KMS-11 (cell line): ENCODE results near the gene POLE3.
"Not testable (repeated sequence)": the region's sequence is repeated elsewhere in the genome, so short reads cannot be mapped to it uniquely, and the experiment has no call there.

Source experiments
- H2AFZ ChIP-seq: fragments of 200-600 bp; sonication (generic); 2 replicates; pipeline ENCODE4 v1.6.1; 2016; ENCODE audit warnings: antibody characterized with exemption, mixed run types, low read depth
- H3K27ac ChIP-seq: fragments of 200-600 bp; sonication (generic); 2 replicates; pipeline ENCODE4 v1.6.1; 2016; ENCODE audit warnings: mild to moderate bottlenecking, mixed run types
- H3K27me3 ChIP-seq: fragments of 200-600 bp; sonication (generic); 2 replicates; pipeline ENCODE4 v1.6.1; 2017; ENCODE audit warnings: mild to moderate bottlenecking, low read depth, mixed run types, moderate library complexity; ENCODE audit not compliant: insufficient read depth
- H3K36me3 ChIP-seq: fragments of 200-600 bp; sonication (generic); 2 replicates; pipeline ENCODE4 v1.6.1; 2017; ENCODE audit warnings: mild to moderate bottlenecking, mixed run types; ENCODE audit not compliant: insufficient read depth
- H3K4me1 ChIP-seq: fragments of 200-600 bp; sonication (generic); 2 replicates; pipeline ENCODE4 v1.6.1; 2016; ENCODE audit warnings: mild to moderate bottlenecking, low read depth, mixed run types; ENCODE audit not compliant: poor library complexity, severe bottlenecking
- H3K4me2 ChIP-seq: fragments of 200-600 bp; sonication (generic); 2 replicates; pipeline ENCODE4 v1.7.0; 2016; ENCODE audit warnings: mild to moderate bottlenecking, mixed run types
- H3K4me3 ChIP-seq: fragments of 200-600 bp; sonication (generic); IDR thresholded peaks from 2 replicates; pipeline ENCODE4 v1.6.1; 2017; ENCODE audit warnings: low read depth, low read length, mixed read lengths; ENCODE audit not compliant: insufficient read depth
- H3K79me2 ChIP-seq: fragments of 200-600 bp; sonication (generic); 2 replicates; pipeline ENCODE4 v1.6.1; 2016; ENCODE audit warnings: low read depth, mixed run types; ENCODE audit not compliant: insufficient read depth
- H3K9ac ChIP-seq: fragments of 200-600 bp; sonication (generic); 2 replicates; pipeline ENCODE4 v1.6.1; 2016; ENCODE audit warnings: mild to moderate bottlenecking, mixed run types
- H4K20me1 ChIP-seq: fragments of 200-600 bp; sonication (generic); 2 replicates; pipeline ENCODE4 v1.6.1; 2016; ENCODE audit warnings: mild to moderate bottlenecking, mixed run types; ENCODE audit not compliant: insufficient read depth
- TF ChIP-seq, protein P1 (sequence below): fragments of 200-600 bp; sonication (generic); conservative IDR thresholded peaks from 2 replicates; pipeline ENCODE4 v1.6.1; 2017; ENCODE audit warnings: low read depth, mild to moderate bottlenecking, antibody characterized with exemption, low read length, moderate library complexity, mixed read lengths

The POLE3 gene

GRCh38 chr9:113409883-113410206 is 630 bp downstream of the POLE3 start:
- H3K4me1 ChIP-seq: peaks cover 37% of the 10 kb centered on the region
- peaks cover 6% of the 10 kb centered on the region; the same call in 1 of the 2 replicates for H3K36me3 ChIP-seq
- TF ChIP-seq, protein P1, sequence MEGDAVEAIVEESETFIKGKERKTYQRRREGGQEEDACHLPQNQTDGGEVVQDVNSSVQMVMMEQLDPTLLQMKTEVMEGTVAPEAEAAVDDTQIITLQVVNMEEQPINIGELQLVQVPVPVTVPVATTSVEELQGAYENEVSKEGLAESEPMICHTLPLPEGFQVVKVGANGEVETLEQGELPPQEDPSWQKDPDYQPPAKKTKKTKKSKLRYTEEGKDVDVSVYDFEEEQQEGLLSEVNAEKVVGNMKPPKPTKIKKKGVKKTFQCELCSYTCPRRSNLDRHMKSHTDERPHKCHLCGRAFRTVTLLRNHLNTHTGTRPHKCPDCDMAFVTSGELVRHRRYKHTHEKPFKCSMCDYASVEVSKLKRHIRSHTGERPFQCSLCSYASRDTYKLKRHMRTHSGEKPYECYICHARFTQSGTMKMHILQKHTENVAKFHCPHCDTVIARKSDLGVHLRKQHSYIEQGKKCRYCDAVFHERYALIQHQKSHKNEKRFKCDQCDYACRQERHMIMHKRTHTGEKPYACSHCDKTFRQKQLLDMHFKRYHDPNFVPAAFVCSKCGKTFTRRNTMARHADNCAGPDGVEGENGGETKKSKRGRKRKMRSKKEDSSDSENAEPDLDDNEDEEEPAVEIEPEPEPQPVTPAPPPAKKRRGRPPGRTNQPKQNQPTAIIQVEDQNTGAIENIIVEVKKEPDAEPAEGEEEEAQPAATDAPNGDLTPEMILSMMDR: no peak
- H2AFZ ChIP-seq: peak overlapping the region; percentile 70; the same call in 1 of the 2 replicates
- H3K27me3 ChIP-seq: no peaks in the 10 kb centered on the region
- no peaks in the 10 kb centered on the region for H4K20me1 ChIP-seq
- H3K4me3 ChIP-seq: no peak overlapping the region
- peak overlapping the region; percentile 97 for H3K27ac ChIP-seq
- peaks cover 20% of the 10 kb centered on the region for H3K79me2 ChIP-seq
- peak overlapping the region; percentile 98 for H3K9ac ChIP-seq
- peak overlapping the region; percentile 97 for H3K4me2 ChIP-seq

- Histone ChIP-seq H3K27ac (peak overlapping the region; percentile 97), H2AFZ (no peak overlapping the region), H3K4me1 (peaks cover 37% of the 10 kb centered on the region), H3K36me3 (peaks cover 6% of the 10 kb centered on the region; the same call in 1 of the 2 replicates), H3K79me2 (peaks cover 20% of the 10 kb centered on the region), H3K27me3 (no peaks in the 10 kb centered on the region), H3K4me3 (no peak overlapping the region), H4K20me1 (no peaks in the 10 kb centered on the region), H3K9ac (peak overlapping the region; percentile 98), H3K4me2 (peak overlapping the region; percentile 97)
- TF ChIP-seq, protein P1: no peak
Observed at GRCh38 chr9:113409481-113409880, 994 bp downstream of the POLE3 start.

GRCh38 chr9:113406873-113407511 is 3.5 kb downstream of the POLE3 start:
- not testable (repeated sequence) for H3K4me3 ChIP-seq, H4K20me1 ChIP-seq, H2AFZ ChIP-seq, H3K36me3 ChIP-seq, H3K9ac ChIP-seq, H3K27me3 ChIP-seq
- Histone ChIP-seq H3K79me2 (peaks cover 20% of the 10 kb centered on the region), H3K27ac (peak overlapping the region; percentile 44), H3K4me1 (peaks cover 36% of the 10 kb centered on the region), H3K4me2 (peak overlapping the region; percentile 26; the same call in 1 of the 2 replicates)
- TF ChIP-seq, protein P1: peak; percentile 66

DNA sequence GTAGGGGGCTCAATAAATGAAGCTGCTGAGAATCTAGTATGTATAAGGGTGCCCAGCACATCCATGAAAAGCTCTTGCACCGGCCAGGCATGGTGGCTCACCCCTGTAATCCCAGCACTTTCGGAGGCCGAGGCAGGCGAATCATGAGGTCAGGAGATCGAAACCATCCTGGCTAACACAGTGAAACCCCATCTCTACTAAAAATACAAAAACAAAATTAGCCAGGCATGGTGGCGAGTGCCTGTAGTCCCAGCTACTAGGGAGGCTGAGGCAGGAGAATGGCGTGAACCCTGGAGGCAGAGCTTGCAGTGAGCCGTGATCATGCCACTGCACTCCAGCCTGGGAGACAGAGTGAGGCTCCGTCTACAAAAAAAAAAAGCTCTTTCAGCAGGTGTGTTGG is 4.1 kb downstream of the POLE3 start:
- H3K27me3 ChIP-seq, H3K4me3 ChIP-seq, H3K9ac ChIP-seq, H4K20me1 ChIP-seq, H3K36me3 ChIP-seq, H2AFZ ChIP-seq: not testable (repeated sequence)
- peak overlapping the region; percentile 26; the same call in 1 of the 2 replicates for H3K4me2 ChIP-seq
- H3K27ac ChIP-seq: peak overlapping the region; percentile 44
- peaks cover 20% of the 10 kb centered on the region for H3K79me2 ChIP-seq
- peaks cover 35% of the 10 kb centered on the region for H3K4me1 ChIP-seq

- TF ChIP-seq, protein P1: no peak
- H2AFZ ChIP-seq: no peak overlapping the region
- H3K4me1 ChIP-seq: peaks cover 40% of the 10 kb centered on the region
- H3K9ac ChIP-seq: no peak overlapping the region
- H3K79me2 ChIP-seq: peaks cover 6% of the 10 kb centered on the region
- no peak overlapping the region for H3K4me3 ChIP-seq
- H3K27me3 ChIP-seq: no peaks in the 10 kb centered on the region
- no peak overlapping the region for H3K27ac ChIP-seq
- H4K20me1 ChIP-seq: no peaks in the 10 kb centered on the region
- peaks cover 3% of the 10 kb centered on the region; the same call in 1 of the 2 replicates for H3K36me3 ChIP-seq
- no peak overlapping the region for H3K4me2 ChIP-seq
Observed at GRCh38 chr9:113403646-113404045, 6.8 kb downstream of the POLE3 start.
